Upper lobe of right lung (tissue), 1 donor: ENCODE results near the gene SUB1. TPM values are rescaled to one million over a fixed set of nuclear protein-coding genes. Genes with fewer than 3 reads are reported as not detected.
"Not testable (repeated sequence)": the region's sequence is repeated elsewhere in the genome, so short reads cannot be mapped to it uniquely, and the experiment has no call there.

ENCODE experiments used
- ATAC-seq: fragments of 200-7000 bp; cut with Tn5 transposase; one replicate; pipeline ENCODE4 v1.9.1; 2020; ENCODE audit warnings: mild to moderate bottlenecking, moderate library complexity
- DNase-seq: peaks from one replicate; pipeline ENCODE4 v3.0.0-alpha.2; 2020
- H3K27ac ChIP-seq: fragments of 200-600 bp; one replicate; pipeline ENCODE4 v1.8.0; 2022
- H3K27me3 ChIP-seq: fragments of 200-600 bp; one replicate; pipeline ENCODE4 v1.8.0; 2022; ENCODE audit warnings: mild to moderate bottlenecking
- H3K36me3 ChIP-seq: fragments of 200-600 bp; one replicate; pipeline ENCODE4 v1.8.0; 2022
- H3K4me1 ChIP-seq: fragments of 200-600 bp; one replicate; pipeline ENCODE4 v1.8.0; 2022
- H3K4me3 ChIP-seq: fragments of 200-600 bp; one replicate; pipeline ENCODE4 v1.8.0; 2022; ENCODE audit warnings: mild to moderate bottlenecking
- H3K9me3 ChIP-seq: fragments of 200-600 bp; one replicate; pipeline ENCODE4 v1.8.0; 2022
- CTCF ChIP-seq: fragments of 200-600 bp; IDR thresholded peaks from one replicate; pipeline ENCODE4 v1.8.0; 2022; ENCODE audit warnings: antibody characterized with exemption
- intact Hi-C: fragments of 100-400 bp; cut with DNase I; formaldehyde crosslinking; loops from one replicate; pipeline ENCODE4 v1.11.0; 2022
- total RNA-seq: library from RNA; stranded (reverse); fragmentation: NEBNext Ultra II Directional; extraction: Animal tissue kit (Norgen Biotek cat#: 25700); gene quantifications from one replicate; pipeline ENCODE4 v1.2.1, GENCODE V29; 2021
- donor health status: DM: no; HTN: yes; CAD: no; lungs with severe emphysema.

The SUB1 gene
- total RNA-seq, 1 donor from 2014 or later: 142 TPM

GRCh38 chr5:32571128-32571527 lies 14.2 kb upstream of the SUB1 start:
- no peak overlapping the region for H3K4me3 ChIP-seq
- ATAC-seq (no peak), DNase-seq (no peak)
- H3K9me3 ChIP-seq: no peaks in the 10 kb centered on the region
- intact Hi-C loops: no loop called here
- H3K36me3 ChIP-seq: no peaks in the 10 kb centered on the region
- H3K27ac ChIP-seq: no peak overlapping the region
- no peaks in the 10 kb centered on the region for H3K27me3 ChIP-seq
- no peak for TF ChIP-seq CTCF
- H3K4me1 ChIP-seq: no peaks in the 10 kb centered on the region

- no peaks in the 10 kb centered on the region for H3K27me3 ChIP-seq
- no peak overlapping the region for H3K4me3 ChIP-seq
- no peaks in the 10 kb centered on the region for H3K36me3 ChIP-seq
- no peaks in the 10 kb centered on the region for H3K4me1 ChIP-seq
- no peaks in the 10 kb centered on the region for H3K9me3 ChIP-seq
- DNase-seq (no peak), ATAC-seq (no peak)
- intact Hi-C loops: no loop called here
- no peak for TF ChIP-seq CTCF
- H3K27ac ChIP-seq: no peak overlapping the region
Observed at GRCh38 chr5:32572778-32573480, 12.4 kb upstream of the SUB1 start.

- intact Hi-C loops: not testable (repeated sequence)
Observed at GRCh38 chr5:32573481-32573854, 11.9 kb upstream of the SUB1 start.

GRCh38 chr5:32574540-32575175 lies 10.7 kb upstream of the SUB1 start:
- no peak for ATAC-seq
- no peak for TF ChIP-seq CTCF
- intact Hi-C loops: no loop called here
- Histone ChIP-seq H3K9me3 (no peaks in the 10 kb centered on the region), H3K27me3 (no peaks in the 10 kb centered on the region), H3K4me1 (no peaks in the 10 kb centered on the region), H3K4me3 (no peak overlapping the region), H3K36me3 (no peaks in the 10 kb centered on the region), H3K27ac (no peak overlapping the region)
- DNase-seq: no peak

More at GRCh38 chr5:32573481-32573854, 11.9 kb upstream of the SUB1 start:
- not testable (repeated sequence) for H3K4me3 ChIP-seq, H3K27ac ChIP-seq, H3K36me3 ChIP-seq, H3K4me1 ChIP-seq, H3K27me3 ChIP-seq, ATAC-seq, DNase-seq, H3K9me3 ChIP-seq

GRCh38 chr5:32578363-32578762 lies 7.0 kb upstream of the SUB1 start:
- ATAC-seq (no peak), DNase-seq (no peak)
- no peaks in the 10 kb centered on the region for H3K9me3 ChIP-seq
- H3K4me3 ChIP-seq: no peak overlapping the region
- no peaks in the 10 kb centered on the region for H3K27me3 ChIP-seq
- no peak for TF ChIP-seq CTCF
- peaks cover 10% of the 10 kb centered on the region for H3K4me1 ChIP-seq
- H3K27ac ChIP-seq: no peak overlapping the region
- intact Hi-C loops: no loop called here
- H3K36me3 ChIP-seq: no peaks in the 10 kb centered on the region

GRCh38 chr5:32578764-32579163 lies 6.6 kb upstream of the SUB1 start:
- no peaks in the 10 kb centered on the region for H3K9me3 ChIP-seq
- no peak overlapping the region for H3K27ac ChIP-seq
- ATAC-seq (no peak), DNase-seq (no peak)
- H3K36me3 ChIP-seq: no peaks in the 10 kb centered on the region
- H3K4me3 ChIP-seq: no peak overlapping the region
- intact Hi-C loops: no loop called here
- no peaks in the 10 kb centered on the region for H3K27me3 ChIP-seq
- peaks cover 14% of the 10 kb centered on the region for H3K4me1 ChIP-seq
- no peak for TF ChIP-seq CTCF
